Colonic mucosa (tissue), 4 donors: ENCODE data around the gene ZNF263. TPM values are rescaled to one million over a fixed set of nuclear protein-coding genes. Genes with fewer than 3 reads are reported as not detected.
A peak's percentile ranks its signal among the peaks of the same experiment; 100 is the strongest.
"Not testable (repeated sequence)": the region's sequence is repeated elsewhere in the genome, so short reads cannot be mapped to it uniquely, and the experiment has no call there.

Experiments
- DNase-seq: peaks from one replicate; pipeline ENCODE4 v3.0.0-alpha.2; 2020
- H3K27ac ChIP-seq: fragments of 200-600 bp; one replicate; pipeline ENCODE4 v1.8.0; 2021
- H3K27me3 ChIP-seq: fragments of 200-600 bp; one replicate; pipeline ENCODE4 v1.8.0; 2021
- H3K36me3 ChIP-seq: fragments of 200-600 bp; one replicate; pipeline ENCODE4 v1.8.0; 2021
- H3K4me1 ChIP-seq: fragments of 200-600 bp; one replicate; pipeline ENCODE4 v1.8.0; 2021; ENCODE audit warnings: mild to moderate bottlenecking
- H3K4me3 ChIP-seq: fragments of 200-600 bp; one replicate; pipeline ENCODE4 v1.8.0; 2021
- H3K9ac ChIP-seq, 2 donors: one replicate each; pipeline ENCODE4 v1.7.0; 2013; ENCODE audit warnings: control low read depth in 2 of 2, low read depth in 2 of 2, low read length in 2 of 2
- H3K9me3 ChIP-seq: fragments of 200-600 bp; one replicate; pipeline ENCODE4 v1.8.0; 2021
- CTCF ChIP-seq: fragments of 200-600 bp; IDR thresholded peaks from one replicate; pipeline ENCODE4 v1.8.0; 2022; ENCODE audit warnings: antibody characterized with exemption, mild to moderate bottlenecking
- intact Hi-C: fragments of 100-400 bp; cut with DNase I; formaldehyde crosslinking; loops from one replicate; pipeline ENCODE4 v1.14.1; 2022
- total RNA-seq, 2 donors: library from RNA; stranded (reverse); fragmentation: NEBNext Ultra II Directional in 1 of 2; extraction: Animal tissue kit (Norgen Biotek cat#: 25700) in 1 of 2; gene quantifications; one replicate each; pipeline ENCODE4 v1.2.1, GENCODE V29; 2021
- donor health status: healthy.
- donor health status: DM: no; HTN: no; CAD: no.
- donor health status: DM: no; HTN: no; CAD: no.

Gene ZNF263
- total RNA-seq, 2 donors from 2014 or later = 19.5 to 27.2 TPM

DNA sequence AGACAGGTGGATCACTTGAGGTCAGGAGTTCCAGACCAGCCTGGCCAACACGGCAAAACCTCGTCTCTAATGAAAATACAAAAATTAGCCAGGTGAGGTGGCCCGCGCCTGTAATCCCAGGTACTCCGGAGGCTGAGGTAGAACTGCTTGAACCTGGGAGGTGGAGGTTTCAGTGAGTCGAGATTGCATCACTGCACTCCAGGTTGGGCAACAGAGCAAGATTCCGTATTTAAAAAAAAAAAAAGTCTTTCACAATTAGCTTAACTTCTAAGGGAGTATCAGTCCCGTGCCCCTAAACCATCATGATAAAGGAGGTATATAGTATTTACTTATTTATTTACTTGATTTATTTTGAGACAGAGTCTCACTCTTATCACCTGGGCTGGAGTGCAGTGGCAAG is 23.5 kb upstream of the ZNF263 start:
- Histone ChIP-seq H3K27ac (no peak overlapping the region), H3K9me3 (no peaks in the 10 kb centered on the region), H3K27me3 (no peaks in the 10 kb centered on the region), H3K9ac (no peak overlapping the region), H3K36me3 (no peaks in the 10 kb centered on the region), H3K4me3 (no peak overlapping the region), H3K4me1 (peaks cover under 1% of the 10 kb centered on the region)
- no peak for DNase-seq
- no peak for TF ChIP-seq CTCF
- intact Hi-C loops = no loop called here

DNA sequence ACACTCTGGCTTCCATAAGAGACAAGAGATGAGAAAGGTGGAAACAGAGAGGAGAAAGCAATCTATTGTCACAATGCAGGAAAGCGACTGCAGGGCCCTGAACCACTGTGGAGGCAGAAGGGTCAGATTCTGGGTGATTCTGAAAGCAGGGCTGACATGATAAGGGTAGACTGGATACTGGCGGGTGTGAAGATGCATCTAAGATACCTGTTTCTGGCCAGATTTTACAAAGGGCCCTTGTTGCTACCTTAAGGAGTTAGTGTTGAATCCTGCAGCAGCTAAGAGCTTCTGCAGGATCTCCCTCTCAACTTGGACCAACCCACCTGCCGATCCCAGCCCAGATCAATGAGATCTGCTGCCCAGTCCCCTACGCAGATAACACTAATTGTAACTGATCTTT is 20.8 kb upstream of the ZNF263 start:
- no peak overlapping the region for H3K4me3 ChIP-seq
- no peaks in the 10 kb centered on the region for H3K27me3 ChIP-seq
- H3K9me3 ChIP-seq = no peaks in the 10 kb centered on the region
- intact Hi-C loops = no loop called here
- TF ChIP-seq CTCF = no peak
- H3K27ac ChIP-seq = no peak overlapping the region
- DNase-seq = no peak
- no peak overlapping the region for H3K9ac ChIP-seq
- H3K4me1 ChIP-seq = peaks cover 3% of the 10 kb centered on the region
- H3K36me3 ChIP-seq = no peaks in the 10 kb centered on the region

DNA sequence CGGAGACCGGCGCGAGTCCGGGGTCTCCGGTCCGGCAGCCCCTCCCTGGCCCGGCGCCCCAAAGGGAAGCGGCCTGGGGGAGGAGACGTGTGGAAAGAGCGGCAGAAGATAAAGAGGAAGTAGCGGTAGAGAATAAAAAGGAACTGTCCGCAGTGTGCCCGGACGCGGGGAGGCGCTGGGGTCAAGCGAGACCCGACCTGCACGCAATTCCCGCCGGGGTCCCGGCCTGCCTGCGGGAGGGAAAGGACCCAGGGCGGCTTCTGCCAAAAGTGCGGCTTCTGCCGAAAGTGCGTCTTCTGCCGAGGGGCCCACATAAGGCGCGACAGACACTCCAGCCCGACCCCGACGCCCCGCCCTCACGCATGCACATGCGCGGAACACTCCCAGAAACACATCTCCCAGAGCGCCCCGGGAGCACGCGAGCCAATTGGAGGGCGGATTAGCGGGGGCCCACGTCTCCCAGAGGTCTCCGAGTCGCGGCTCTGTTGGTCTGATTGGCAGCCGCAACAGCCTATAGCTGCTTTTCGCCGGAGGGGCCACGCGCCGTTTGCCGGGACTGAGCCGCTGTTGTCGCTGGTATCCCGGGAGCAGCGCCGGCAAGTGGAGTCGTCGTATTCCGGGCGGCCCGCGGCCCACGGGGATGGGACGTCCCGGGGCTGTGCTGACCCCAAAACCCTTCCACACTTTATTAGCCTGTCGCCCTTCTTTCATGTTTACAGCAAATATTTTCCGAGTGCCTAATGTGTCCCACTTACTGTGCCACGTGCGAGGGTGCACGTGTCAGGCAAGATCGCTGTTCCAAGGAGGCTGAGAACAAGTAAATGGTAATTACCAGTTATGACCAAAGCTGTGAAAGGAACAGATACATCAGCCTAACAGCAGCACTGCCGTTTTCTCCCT is 18.9 kb upstream of the ZNF263 start:
- peak; percentile 98 for DNase-seq
- peak overlapping the region; percentile 65 for H3K4me3 ChIP-seq
- no peaks in the 10 kb centered on the region for H3K36me3 ChIP-seq
- peak overlapping the region; percentile 77 to 86 for H3K9ac ChIP-seq
- TF ChIP-seq CTCF = no peak
- no peaks in the 10 kb centered on the region for H3K9me3 ChIP-seq
- intact Hi-C loops = no loop called here
- H3K4me1 ChIP-seq = peaks cover 3% of the 10 kb centered on the region
- no peaks in the 10 kb centered on the region for H3K27me3 ChIP-seq
- peak overlapping the region; percentile 98 for H3K27ac ChIP-seq

DNA sequence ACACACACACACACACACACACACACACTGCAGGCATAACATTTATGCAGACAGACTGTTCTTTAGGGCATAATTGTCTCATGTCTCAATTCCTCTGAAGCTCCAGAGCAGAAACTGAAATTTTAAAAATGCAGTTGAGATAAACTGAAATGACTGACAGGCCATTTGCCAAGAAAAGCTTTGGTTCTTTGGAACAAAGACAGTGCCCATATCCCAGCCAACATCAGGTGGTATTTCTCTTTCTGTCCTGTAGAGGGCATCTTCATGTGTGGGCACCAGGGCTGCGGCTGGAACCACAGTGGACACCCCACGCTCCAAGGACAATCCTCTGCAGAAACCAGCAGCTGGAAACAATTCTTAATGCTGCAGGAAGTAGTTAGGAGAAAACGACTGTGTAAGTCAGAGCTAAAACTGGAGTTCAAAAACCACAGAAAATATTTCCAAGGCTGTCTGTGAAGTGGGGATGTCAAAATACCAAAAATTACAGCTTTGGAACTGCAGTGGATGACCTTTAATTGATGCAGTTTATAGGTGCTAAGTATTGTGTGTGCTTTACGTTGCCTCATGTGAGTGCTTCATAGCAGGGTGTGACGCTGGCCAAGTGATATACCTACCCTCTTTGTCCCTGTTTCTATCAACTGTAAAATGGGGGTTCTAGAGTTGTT is 16.3 kb upstream of the ZNF263 start:
- peaks cover 3% of the 10 kb centered on the region for H3K4me1 ChIP-seq

GRCh38 chr16:3268294-3268693 is 15.0 kb upstream of the ZNF263 start:
- Histone ChIP-seq H3K9me3 (no peaks in the 10 kb centered on the region), H3K27me3 (no peaks in the 10 kb centered on the region), H3K4me3 (no peak overlapping the region), H3K27ac (no peak overlapping the region), H3K4me1 (peaks cover 3% of the 10 kb centered on the region), H3K36me3 (no peaks in the 10 kb centered on the region), H3K9ac (no peak overlapping the region)
- no peak for TF ChIP-seq CTCF
- no peak for DNase-seq
- intact Hi-C loops = no loop called here

More for the DNA sequence above, 16.3 kb upstream of the ZNF263 start:
- Histone ChIP-seq H3K36me3 (no peaks in the 10 kb centered on the region), H3K27me3 (no peaks in the 10 kb centered on the region), H3K9ac (no peak overlapping the region), H3K27ac (no peak overlapping the region), H3K4me3 (no peak overlapping the region), H3K9me3 (no peaks in the 10 kb centered on the region)
- DNase-seq = no peak
- TF ChIP-seq CTCF = peak; percentile 31
- intact Hi-C loops = no loop called here

GRCh38 chr16:3270718-3271117 is 12.6 kb upstream of the ZNF263 start:
- H3K27me3 ChIP-seq, H3K36me3 ChIP-seq, H3K4me1 ChIP-seq, intact Hi-C loops, H3K27ac ChIP-seq, H3K4me3 ChIP-seq, H3K9ac ChIP-seq, DNase-seq, H3K9me3 ChIP-seq: not testable (repeated sequence)

GRCh38 chr16:3271281-3271680 is 12.0 kb upstream of the ZNF263 start:
- H3K27me3 ChIP-seq, H3K9ac ChIP-seq, H3K4me3 ChIP-seq, intact Hi-C loops, H3K4me1 ChIP-seq, H3K9me3 ChIP-seq, H3K36me3 ChIP-seq, H3K27ac ChIP-seq, DNase-seq: not testable (repeated sequence)
